H1 (cell line): Measurements from ENCODE around the gene WNK4.

Source experiments
- BRCA1 ChIP-seq: IDR thresholded peaks from 2 replicates; pipeline ENCODE4 v1.6.1; 2012; ENCODE audit warnings: low read depth, low read length, improper control_type of control experiment
- CBX5 ChIP-seq: fragments of 300-800, 300-1000 bp; sonication (generic); IDR thresholded peaks from 2 replicates; pipeline ENCODE4 v1.7.1; 2016; ENCODE audit warnings: antibody characterized with exemption, low read length, low read depth
- CHD2 ChIP-seq: IDR thresholded peaks from 2 replicates; pipeline ENCODE4 v1.6.1; 2012; ENCODE audit warnings: low read length, improper control_type of control experiment
- CREB1 ChIP-seq: IDR thresholded peaks from 2 replicates; pipeline ENCODE4 v1.6.1; 2012; ENCODE audit warnings: inconsistent platforms
- EZH2 ChIP-seq: fragments of 200-600 bp; sonication (generic); IDR thresholded peaks from 2 replicates; pipeline ENCODE4 v1.7.1; 2012; ENCODE audit warnings: low read depth, mild to moderate bottlenecking, moderate library complexity, low read length, inconsistent platforms; ENCODE audit not compliant: severe bottlenecking
- JUN ChIP-seq: IDR thresholded peaks from 2 replicates; pipeline ENCODE4 v1.6.1; 2011; ENCODE audit warnings: low read depth, mild to moderate bottlenecking, improper control_type of control experiment, low read length
- JUND ChIP-seq: IDR thresholded peaks from 2 replicates; pipeline ENCODE4 v1.6.1; 2011; ENCODE audit warnings: mild to moderate bottlenecking, improper control_type of control experiment, low read length
- NRF1 ChIP-seq: IDR thresholded peaks from 2 replicates; pipeline ENCODE4 v1.6.1; 2011; ENCODE audit warnings: mild to moderate bottlenecking, low read depth, low read length, improper control_type of control experiment
- POLR2A ChIP-seq, 2 experiments: IDR thresholded peaks; 1 replicate in 1 of 2; 2 replicates in 1 of 2; pipeline ENCODE4 v1.6.1; 2011; ENCODE audit warnings: low read depth in 2 of 2, low read length in 2 of 2, mild to moderate bottlenecking in 2 of 2; ENCODE audit errors: control extremely low read depth in 1 of 2
- SIX5 ChIP-seq: IDR thresholded peaks from 2 replicates; pipeline ENCODE4 v1.6.1; 2011; ENCODE audit warnings: mild to moderate bottlenecking, low read depth, low read length
- TF ChIP-seq, protein P1 (sequence below), 3 experiments: IDR thresholded peaks; 1 replicate in 2 of 3; 2 replicates in 1 of 3; pipeline versions ENCODE4 v1.5.1 to v1.6.1; 2011; ENCODE audit warnings: low read length in 3 of 3, mild to moderate bottlenecking in 3 of 3, inconsistent platforms in 2 of 3, low read depth in 1 of 3, moderate library complexity in 1 of 3; ENCODE audit not compliant: insufficient read depth in 1 of 3; ENCODE audit errors: control extremely low read depth in 1 of 3
- TF ChIP-seq, protein P2 (sequence below): IDR thresholded peaks from 2 replicates; pipeline ENCODE4 v1.6.1; 2012; ENCODE audit warnings: low read length, inconsistent platforms
- TF ChIP-seq, protein P3 (sequence below): IDR thresholded peaks from 2 replicates; pipeline ENCODE4 v1.6.1; 2011; ENCODE audit warnings: low read depth, mild to moderate bottlenecking, low read length; ENCODE audit not compliant: insufficient read depth

DNA sequence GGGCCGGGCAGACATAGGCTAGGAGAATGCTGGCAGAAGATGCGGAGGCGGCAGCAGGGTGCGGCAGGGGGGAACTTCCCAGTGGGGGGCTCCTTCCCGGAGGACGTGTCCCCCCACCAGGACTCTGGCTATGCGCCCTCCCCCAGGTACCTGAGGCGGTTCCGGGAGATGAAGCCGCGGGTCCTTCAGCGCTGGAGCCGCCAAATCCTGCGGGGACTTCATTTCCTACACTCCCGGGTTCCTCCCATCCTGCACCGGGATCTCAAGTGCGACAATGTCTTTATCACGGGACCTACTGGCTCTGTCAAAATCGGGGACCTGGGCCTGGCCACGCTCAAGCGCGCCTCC lies 3.4 kb downstream of the WNK4 start:
- TF ChIP-seq EZH2 (no peak), JUND (no peak), BRCA1 (no peak), JUN (no peak), CBX5 (no peak), POLR2A (IDR thresholded peaks at IDR 0.05; ENCODE audit: control extremely low read depth in 1 of 2, low read depth in 2 of 2, low read length in 2 of 2) (no peak), CHD2 (no peak), SIX5 (no peak), NRF1 (no peak), CREB1 (no peak)
- TF ChIP-seq, protein P1, sequence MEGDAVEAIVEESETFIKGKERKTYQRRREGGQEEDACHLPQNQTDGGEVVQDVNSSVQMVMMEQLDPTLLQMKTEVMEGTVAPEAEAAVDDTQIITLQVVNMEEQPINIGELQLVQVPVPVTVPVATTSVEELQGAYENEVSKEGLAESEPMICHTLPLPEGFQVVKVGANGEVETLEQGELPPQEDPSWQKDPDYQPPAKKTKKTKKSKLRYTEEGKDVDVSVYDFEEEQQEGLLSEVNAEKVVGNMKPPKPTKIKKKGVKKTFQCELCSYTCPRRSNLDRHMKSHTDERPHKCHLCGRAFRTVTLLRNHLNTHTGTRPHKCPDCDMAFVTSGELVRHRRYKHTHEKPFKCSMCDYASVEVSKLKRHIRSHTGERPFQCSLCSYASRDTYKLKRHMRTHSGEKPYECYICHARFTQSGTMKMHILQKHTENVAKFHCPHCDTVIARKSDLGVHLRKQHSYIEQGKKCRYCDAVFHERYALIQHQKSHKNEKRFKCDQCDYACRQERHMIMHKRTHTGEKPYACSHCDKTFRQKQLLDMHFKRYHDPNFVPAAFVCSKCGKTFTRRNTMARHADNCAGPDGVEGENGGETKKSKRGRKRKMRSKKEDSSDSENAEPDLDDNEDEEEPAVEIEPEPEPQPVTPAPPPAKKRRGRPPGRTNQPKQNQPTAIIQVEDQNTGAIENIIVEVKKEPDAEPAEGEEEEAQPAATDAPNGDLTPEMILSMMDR (IDR thresholded peaks at IDR 0.05; ENCODE audit: control extremely low read depth in 1 of 3, insufficient read depth in 1 of 3, low read depth in 1 of 3, low read length in 3 of 3), result no peak
- TF ChIP-seq, protein P2, sequence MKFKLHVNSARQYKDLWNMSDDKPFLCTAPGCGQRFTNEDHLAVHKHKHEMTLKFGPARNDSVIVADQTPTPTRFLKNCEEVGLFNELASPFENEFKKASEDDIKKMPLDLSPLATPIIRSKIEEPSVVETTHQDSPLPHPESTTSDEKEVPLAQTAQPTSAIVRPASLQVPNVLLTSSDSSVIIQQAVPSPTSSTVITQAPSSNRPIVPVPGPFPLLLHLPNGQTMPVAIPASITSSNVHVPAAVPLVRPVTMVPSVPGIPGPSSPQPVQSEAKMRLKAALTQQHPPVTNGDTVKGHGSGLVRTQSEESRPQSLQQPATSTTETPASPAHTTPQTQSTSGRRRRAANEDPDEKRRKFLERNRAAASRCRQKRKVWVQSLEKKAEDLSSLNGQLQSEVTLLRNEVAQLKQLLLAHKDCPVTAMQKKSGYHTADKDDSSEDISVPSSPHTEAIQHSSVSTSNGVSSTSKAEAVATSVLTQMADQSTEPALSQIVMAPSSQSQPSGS, result no peak
- TF ChIP-seq, protein P3, sequence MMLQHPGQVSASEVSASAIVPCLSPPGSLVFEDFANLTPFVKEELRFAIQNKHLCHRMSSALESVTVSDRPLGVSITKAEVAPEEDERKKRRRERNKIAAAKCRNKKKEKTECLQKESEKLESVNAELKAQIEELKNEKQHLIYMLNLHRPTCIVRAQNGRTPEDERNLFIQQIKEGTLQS, result no peak
